ENCODE data around the gene RHCG. TPM values are rescaled to one million over a fixed set of nuclear protein-coding genes. Genes with fewer than 3 reads are reported as not detected.

Gene RHCG
- total and polyA plus RNA-seq, 7 donors, result 0.30 to 0.66 (median 0.43) TPM; not detected in 3

GRCh38 chr15:89435362-89435761 lies 61.0 kb downstream of the RHCG start:
- ATAC-seq (no peak), DNase-seq (no peak)
- H3K36me3 ChIP-seq (ENCODE audit: insufficient read depth in 1 of 2, low read depth in 1 of 2), result no peaks in the 10 kb centered on the region
- H3K4me3 ChIP-seq, result no peak overlapping the region
- H3K4me1 ChIP-seq, result peaks cover 5% of the 10 kb centered on the region
- H3K27ac ChIP-seq, result no peak overlapping the region
- TF ChIP-seq, protein P1, sequence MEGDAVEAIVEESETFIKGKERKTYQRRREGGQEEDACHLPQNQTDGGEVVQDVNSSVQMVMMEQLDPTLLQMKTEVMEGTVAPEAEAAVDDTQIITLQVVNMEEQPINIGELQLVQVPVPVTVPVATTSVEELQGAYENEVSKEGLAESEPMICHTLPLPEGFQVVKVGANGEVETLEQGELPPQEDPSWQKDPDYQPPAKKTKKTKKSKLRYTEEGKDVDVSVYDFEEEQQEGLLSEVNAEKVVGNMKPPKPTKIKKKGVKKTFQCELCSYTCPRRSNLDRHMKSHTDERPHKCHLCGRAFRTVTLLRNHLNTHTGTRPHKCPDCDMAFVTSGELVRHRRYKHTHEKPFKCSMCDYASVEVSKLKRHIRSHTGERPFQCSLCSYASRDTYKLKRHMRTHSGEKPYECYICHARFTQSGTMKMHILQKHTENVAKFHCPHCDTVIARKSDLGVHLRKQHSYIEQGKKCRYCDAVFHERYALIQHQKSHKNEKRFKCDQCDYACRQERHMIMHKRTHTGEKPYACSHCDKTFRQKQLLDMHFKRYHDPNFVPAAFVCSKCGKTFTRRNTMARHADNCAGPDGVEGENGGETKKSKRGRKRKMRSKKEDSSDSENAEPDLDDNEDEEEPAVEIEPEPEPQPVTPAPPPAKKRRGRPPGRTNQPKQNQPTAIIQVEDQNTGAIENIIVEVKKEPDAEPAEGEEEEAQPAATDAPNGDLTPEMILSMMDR (IDR thresholded peaks at IDR 0.05), result no peak
- no peaks in the 10 kb centered on the region for H3K9me3 ChIP-seq
- intact Hi-C loops (cut with DNase I), result loop anchor here in 1 of 2 donors (10.0 kb wide), 1 partner anchor 231 kb away; no protein-coding TSS in a partner anchor
- H3K27me3 ChIP-seq (ENCODE audit: insufficient read depth in 3 of 3, low read length in 2 of 3), result peaks cover 0 to 47% (median 4%) of the 10 kb centered on the region in 3 donors
- WGBS, 3 donors, result 42 to 71% (median 71%) methylated on average over 6 to 8 of the region's 8 CpGs

- Histone ChIP-seq H3K4me3 (no peak overlapping the region), H3K9me3 (no peaks in the 10 kb centered on the region), H3K27me3 (ENCODE audit: insufficient read depth in 3 of 3, low read length in 2 of 3) (peaks cover 0 to 34% (median 4%) of the 10 kb centered on the region in 3 donors), H3K36me3 (ENCODE audit: insufficient read depth in 1 of 2, low read depth in 1 of 2) (no peaks in the 10 kb centered on the region), H3K4me1 (peaks cover 8% of the 10 kb centered on the region), H3K27ac (no peak overlapping the region)
- TF ChIP-seq, protein P1 (IDR thresholded peaks at IDR 0.05), result no peak
- DNase-seq (no peak), ATAC-seq (no peak)
- 46 to 68% (median 53%) methylated on average over 2 of the region's 2 CpGs for WGBS, 3 donors
- intact Hi-C loops (cut with DNase I), result loop anchor here (5.0 to 10.0 kb wide), 2 partner anchors 226 to 229 kb away; no protein-coding TSS in a partner anchor
Observed at GRCh38 chr15:89433686-89434085, 62.7 kb downstream of the RHCG start.

DNA sequence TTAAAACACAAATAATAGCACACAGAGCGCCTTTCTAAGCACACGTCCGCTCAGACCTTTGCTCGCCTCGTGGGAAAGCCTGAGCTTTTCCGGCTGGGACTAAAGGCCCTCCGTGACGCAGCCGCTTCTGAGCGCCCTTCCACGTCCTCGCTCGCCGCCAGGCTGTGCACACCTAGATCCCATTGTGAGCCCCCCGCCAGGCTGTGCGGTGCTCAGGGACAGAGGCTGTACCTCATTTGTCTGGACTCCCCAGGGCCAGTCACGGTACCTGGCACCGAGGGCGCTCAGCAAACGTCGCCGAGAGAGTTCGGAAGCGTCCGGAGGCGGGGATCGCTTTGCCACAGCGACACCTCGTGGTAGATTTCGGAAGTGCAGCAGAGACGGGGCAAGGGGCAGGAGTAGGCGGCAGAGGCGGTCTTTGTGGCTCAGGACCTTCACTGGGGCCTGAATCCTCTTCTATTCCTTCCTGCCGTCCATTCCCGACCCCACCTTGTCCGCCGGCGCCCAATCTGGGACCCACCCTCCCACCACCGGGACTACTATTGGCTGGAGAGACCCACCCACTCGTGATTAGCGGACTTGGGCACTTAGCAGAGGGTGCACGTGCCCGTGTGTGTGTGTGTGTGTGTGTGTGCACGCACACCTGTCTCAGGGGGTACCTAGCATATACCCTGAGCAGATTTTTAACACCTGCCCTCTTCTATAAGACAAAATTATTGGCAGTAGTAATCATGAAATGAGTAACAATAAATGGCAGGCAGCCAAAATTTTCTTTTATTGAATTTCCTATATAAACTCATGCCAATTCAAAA lies 65.6 kb downstream of the RHCG start:
- 2 to 4% (median 3%) methylated on average over 44 of the region's 44 CpGs for WGBS, 3 donors
- Histone ChIP-seq H3K27me3 (ENCODE audit: insufficient read depth in 3 of 3, low read length in 2 of 3) (peaks cover 0 to 7% (median 2%) of the 10 kb centered on the region in 3 donors), H3K9me3 (no peaks in the 10 kb centered on the region), H3K4me1 (peaks cover 8% of the 10 kb centered on the region), H3K27ac (no peak overlapping the region), H3K36me3 (ENCODE audit: insufficient read depth in 1 of 2, low read depth in 1 of 2) (no peaks in the 10 kb centered on the region), H3K4me3 (peak overlapping the region; percentile 65)
- ATAC-seq (peak; percentile 93 to 99 (median 98)), DNase-seq (peak; percentile 84 to 92)
- intact Hi-C loops (cut with DNase I), result loop anchor here (1.0 to 10.0 kb wide), 4 partner anchors 72 to 226 kb away; no protein-coding TSS in a partner anchor
- TF ChIP-seq, protein P1 (IDR thresholded peaks at IDR 0.05), result peak; percentile 98

- Histone ChIP-seq H3K4me1 (peaks cover 8% of the 10 kb centered on the region), H3K27me3 (ENCODE audit: insufficient read depth in 3 of 3, low read length in 2 of 3) (peaks cover 0 to 4% (median under 1%) of the 10 kb centered on the region in 3 donors), H3K27ac (no peak overlapping the region), H3K9me3 (no peaks in the 10 kb centered on the region), H3K4me3 (peak overlapping the region; percentile 65), H3K36me3 (ENCODE audit: insufficient read depth in 1 of 2, low read depth in 1 of 2) (no peaks in the 10 kb centered on the region)
- DNase-seq (no peak), ATAC-seq (no peak)
- TF ChIP-seq, protein P1 (IDR thresholded peaks at IDR 0.05), result no peak
- intact Hi-C loops (cut with DNase I), result loop anchor here (1.0 to 10.0 kb wide), 4 partner anchors 71 to 225 kb away; no protein-coding TSS in a partner anchor
- WGBS, 3 donors, result 82 to 85% (median 84%) methylated on average over 2 of the region's 2 CpGs
Observed at GRCh38 chr15:89429986-89430385, 66.4 kb downstream of the RHCG start.

Data from psoas muscle (tissue), 8 donors.